Measurements from ENCODE around the gene PRSS56.

PRSS56 gene

GRCh38 chr2:232502911-232503808 is 17.0 kb upstream of the PRSS56 start:
- Histone ChIP-seq H3K36me3 (ENCODE audit: control insufficient read depth, insufficient read depth, low read length) (no peaks in the 10 kb centered on the region), H3K4me3 (ENCODE audit: insufficient read depth, low read depth, low read length, poor library complexity, severe bottlenecking) (peak overlapping the region; percentile 29), H3K27ac (ENCODE audit: insufficient read depth, low read length, poor library complexity, severe bottlenecking) (no peak overlapping the region), H3K27me3 (replicated peaks; ENCODE audit: control insufficient read depth, insufficient read depth, low read length, poor library complexity, severe bottlenecking) (peaks cover 15% of the 10 kb centered on the region), H3K9me3 (ENCODE audit: control insufficient read depth, low read length) (no peaks in the 10 kb centered on the region), H3K4me1 (ENCODE audit: control insufficient read depth, insufficient read depth, low read length, poor library complexity, severe bottlenecking) (peaks cover 4% of the 10 kb centered on the region)
- peak; percentile 6 to 40 (median 18) for DNase-seq

- H3K36me3 ChIP-seq (ENCODE audit: control insufficient read depth, insufficient read depth, low read length) = no peaks in the 10 kb centered on the region
- no peak overlapping the region for H3K4me3 ChIP-seq (ENCODE audit: insufficient read depth, low read depth, low read length, poor library complexity, severe bottlenecking)
- DNase-seq = no peak
- no peaks in the 10 kb centered on the region for H3K9me3 ChIP-seq (ENCODE audit: control insufficient read depth, low read length)
- no peak overlapping the region for H3K27ac ChIP-seq (ENCODE audit: insufficient read depth, low read length, poor library complexity, severe bottlenecking)
- peaks cover 4% of the 10 kb centered on the region for H3K4me1 ChIP-seq (ENCODE audit: control insufficient read depth, insufficient read depth, low read length, poor library complexity, severe bottlenecking)
- H3K27me3 ChIP-seq (replicated peaks; ENCODE audit: control insufficient read depth, insufficient read depth, low read length, poor library complexity, severe bottlenecking) = peaks cover 15% of the 10 kb centered on the region
These were observed 16.3 kb upstream of the PRSS56 start for GRCh38 chr2:232503809-232504323.

GRCh38 chr2:232504438-232504837 is 15.8 kb upstream of the PRSS56 start:
- peaks cover 15% of the 10 kb centered on the region for H3K27me3 ChIP-seq (replicated peaks; ENCODE audit: control insufficient read depth, insufficient read depth, low read length, poor library complexity, severe bottlenecking)
- DNase-seq = no peak
- H3K36me3 ChIP-seq (ENCODE audit: control insufficient read depth, insufficient read depth, low read length) = no peaks in the 10 kb centered on the region

GRCh38 chr2:232505856-232506255 is 14.3 kb upstream of the PRSS56 start:
- H3K27me3 ChIP-seq (replicated peaks; ENCODE audit: control insufficient read depth, insufficient read depth, low read length, poor library complexity, severe bottlenecking) = peaks cover 15% of the 10 kb centered on the region
- no peak overlapping the region for H3K27ac ChIP-seq (ENCODE audit: insufficient read depth, low read length, poor library complexity, severe bottlenecking)
- H3K36me3 ChIP-seq (ENCODE audit: control insufficient read depth, insufficient read depth, low read length) = no peaks in the 10 kb centered on the region
- H3K4me1 ChIP-seq (ENCODE audit: control insufficient read depth, insufficient read depth, low read length, poor library complexity, severe bottlenecking) = peaks cover 4% of the 10 kb centered on the region
- no peak for DNase-seq
- H3K9me3 ChIP-seq (ENCODE audit: control insufficient read depth, low read length) = no peaks in the 10 kb centered on the region
- no peak overlapping the region for H3K4me3 ChIP-seq (ENCODE audit: insufficient read depth, low read depth, low read length, poor library complexity, severe bottlenecking)

More at GRCh38 chr2:232504438-232504837, 15.8 kb upstream of the PRSS56 start:
- Histone ChIP-seq H3K9me3 (ENCODE audit: control insufficient read depth, low read length) (no peaks in the 10 kb centered on the region), H3K27ac (ENCODE audit: insufficient read depth, low read length, poor library complexity, severe bottlenecking) (no peak overlapping the region), H3K4me3 (ENCODE audit: insufficient read depth, low read depth, low read length, poor library complexity, severe bottlenecking) (no peak overlapping the region), H3K4me1 (ENCODE audit: control insufficient read depth, insufficient read depth, low read length, poor library complexity, severe bottlenecking) (peaks cover 4% of the 10 kb centered on the region)

- Histone ChIP-seq H3K27ac (ENCODE audit: insufficient read depth, low read length, poor library complexity, severe bottlenecking) (no peak overlapping the region), H3K36me3 (ENCODE audit: control insufficient read depth, insufficient read depth, low read length) (no peaks in the 10 kb centered on the region), H3K4me1 (ENCODE audit: control insufficient read depth, insufficient read depth, low read length, poor library complexity, severe bottlenecking) (peaks cover 4% of the 10 kb centered on the region), H3K27me3 (replicated peaks; ENCODE audit: control insufficient read depth, insufficient read depth, low read length, poor library complexity, severe bottlenecking) (peaks cover 13% of the 10 kb centered on the region), H3K9me3 (ENCODE audit: control insufficient read depth, low read length) (no peaks in the 10 kb centered on the region), H3K4me3 (ENCODE audit: insufficient read depth, low read depth, low read length, poor library complexity, severe bottlenecking) (no peak overlapping the region)
- no peak for DNase-seq
These were observed 13.5 kb upstream of the PRSS56 start for GRCh38 chr2:232506709-232507108.

- Histone ChIP-seq H3K9me3 (ENCODE audit: control insufficient read depth, low read length) (no peaks in the 10 kb centered on the region), H3K4me3 (ENCODE audit: insufficient read depth, low read depth, low read length, poor library complexity, severe bottlenecking) (no peak overlapping the region), H3K27ac (ENCODE audit: insufficient read depth, low read length, poor library complexity, severe bottlenecking) (no peak overlapping the region), H3K36me3 (ENCODE audit: control insufficient read depth, insufficient read depth, low read length) (no peaks in the 10 kb centered on the region), H3K27me3 (replicated peaks; ENCODE audit: control insufficient read depth, insufficient read depth, low read length, poor library complexity, severe bottlenecking) (peaks cover 6% of the 10 kb centered on the region), H3K4me1 (ENCODE audit: control insufficient read depth, insufficient read depth, low read length, poor library complexity, severe bottlenecking) (no peaks in the 10 kb centered on the region)
- DNase-seq = no peak
These were observed 11.9 kb upstream of the PRSS56 start for GRCh38 chr2:232508251-232508650.

- Histone ChIP-seq H3K27ac (ENCODE audit: insufficient read depth, low read length, poor library complexity, severe bottlenecking) (no peak overlapping the region), H3K27me3 (replicated peaks; ENCODE audit: control insufficient read depth, insufficient read depth, low read length, poor library complexity, severe bottlenecking) (no peaks in the 10 kb centered on the region), H3K4me1 (ENCODE audit: control insufficient read depth, insufficient read depth, low read length, poor library complexity, severe bottlenecking) (no peaks in the 10 kb centered on the region), H3K4me3 (ENCODE audit: insufficient read depth, low read depth, low read length, poor library complexity, severe bottlenecking) (no peak overlapping the region), H3K9me3 (ENCODE audit: control insufficient read depth, low read length) (no peaks in the 10 kb centered on the region), H3K36me3 (ENCODE audit: control insufficient read depth, insufficient read depth, low read length) (no peaks in the 10 kb centered on the region)
- DNase-seq = no peak
These were observed 8.8 kb upstream of the PRSS56 start for GRCh38 chr2:232511336-232511890.

GRCh38 chr2:232512602-232513001 is 7.6 kb upstream of the PRSS56 start:
- Histone ChIP-seq H3K4me3 (ENCODE audit: insufficient read depth, low read depth, low read length, poor library complexity, severe bottlenecking) (no peak overlapping the region), H3K9me3 (ENCODE audit: control insufficient read depth, low read length) (no peaks in the 10 kb centered on the region), H3K36me3 (ENCODE audit: control insufficient read depth, insufficient read depth, low read length) (no peaks in the 10 kb centered on the region), H3K27me3 (replicated peaks; ENCODE audit: control insufficient read depth, insufficient read depth, low read length, poor library complexity, severe bottlenecking) (no peaks in the 10 kb centered on the region), H3K27ac (ENCODE audit: insufficient read depth, low read length, poor library complexity, severe bottlenecking) (no peak overlapping the region), H3K4me1 (ENCODE audit: control insufficient read depth, insufficient read depth, low read length, poor library complexity, severe bottlenecking) (no peaks in the 10 kb centered on the region)
- DNase-seq = no peak

GRCh38 chr2:232513353-232513752 is 6.8 kb upstream of the PRSS56 start:
- H3K27me3 ChIP-seq (replicated peaks; ENCODE audit: control insufficient read depth, insufficient read depth, low read length, poor library complexity, severe bottlenecking) = no peaks in the 10 kb centered on the region
- no peaks in the 10 kb centered on the region for H3K9me3 ChIP-seq (ENCODE audit: control insufficient read depth, low read length)
- no peak for DNase-seq
- H3K27ac ChIP-seq (ENCODE audit: insufficient read depth, low read length, poor library complexity, severe bottlenecking) = no peak overlapping the region
- H3K4me3 ChIP-seq (ENCODE audit: insufficient read depth, low read depth, low read length, poor library complexity, severe bottlenecking) = no peak overlapping the region
- no peaks in the 10 kb centered on the region for H3K4me1 ChIP-seq (ENCODE audit: control insufficient read depth, insufficient read depth, low read length, poor library complexity, severe bottlenecking)
- no peaks in the 10 kb centered on the region for H3K36me3 ChIP-seq (ENCODE audit: control insufficient read depth, insufficient read depth, low read length)

GRCh38 chr2:232515639-232516038 is 4.5 kb upstream of the PRSS56 start:
- H3K9me3 ChIP-seq (ENCODE audit: control insufficient read depth, low read length) = no peaks in the 10 kb centered on the region
- H3K27ac ChIP-seq (ENCODE audit: insufficient read depth, low read length, poor library complexity, severe bottlenecking) = no peak overlapping the region
- H3K4me3 ChIP-seq (ENCODE audit: insufficient read depth, low read depth, low read length, poor library complexity, severe bottlenecking) = no peak overlapping the region
- no peaks in the 10 kb centered on the region for H3K27me3 ChIP-seq (replicated peaks; ENCODE audit: control insufficient read depth, insufficient read depth, low read length, poor library complexity, severe bottlenecking)
- H3K4me1 ChIP-seq (ENCODE audit: control insufficient read depth, insufficient read depth, low read length, poor library complexity, severe bottlenecking) = no peaks in the 10 kb centered on the region
- H3K36me3 ChIP-seq (ENCODE audit: control insufficient read depth, insufficient read depth, low read length) = no peaks in the 10 kb centered on the region
- no peak for DNase-seq

Measured in effector memory CD4-positive, alpha-beta T cell (primary cell).